Liver (tissue), 3 donors: ENCODE data around the gene DTNA.

Source experiments
- GABPA ChIP-seq, 2 donors: IDR thresholded peaks in 1 of 2; conservative IDR thresholded peaks in 1 of 2; 2 replicates each; pipeline ENCODE4 v1.6.1; 2016; ENCODE audit warnings: antibody characterized with exemption in 2 of 2, mild to moderate bottlenecking in 1 of 2, moderate library complexity in 1 of 2
- JUND ChIP-seq, 2 donors: IDR thresholded peaks; 2 replicates each; pipeline ENCODE4 v1.6.1; 2016; ENCODE audit warnings: antibody characterized with exemption in 2 of 2
- SP1 ChIP-seq: IDR thresholded peaks from 2 replicates; pipeline ENCODE4 v1.6.1; 2018; ENCODE audit warnings: antibody characterized with exemption, mild to moderate bottlenecking
- TAF1 ChIP-seq: conservative IDR thresholded peaks from 2 replicates; pipeline ENCODE4 v1.6.1; 2016; ENCODE audit warnings: antibody characterized with exemption, mild to moderate bottlenecking
- TF ChIP-seq, protein P1 (sequence below): fragments of 150-350 bp; IDR thresholded peaks from 2 replicates; pipeline ENCODE4 v1.5.1; 2017; ENCODE audit warnings: improper control_type of control experiment, low read depth, low read length; ENCODE audit not compliant: missing input control
- TF ChIP-seq, protein P2 (sequence below): IDR thresholded peaks from 2 replicates; pipeline ENCODE4 v1.6.1; 2016; ENCODE audit warnings: antibody characterized with exemption
- donor health status: healthy.
- donor health status: healthy.

DNA sequence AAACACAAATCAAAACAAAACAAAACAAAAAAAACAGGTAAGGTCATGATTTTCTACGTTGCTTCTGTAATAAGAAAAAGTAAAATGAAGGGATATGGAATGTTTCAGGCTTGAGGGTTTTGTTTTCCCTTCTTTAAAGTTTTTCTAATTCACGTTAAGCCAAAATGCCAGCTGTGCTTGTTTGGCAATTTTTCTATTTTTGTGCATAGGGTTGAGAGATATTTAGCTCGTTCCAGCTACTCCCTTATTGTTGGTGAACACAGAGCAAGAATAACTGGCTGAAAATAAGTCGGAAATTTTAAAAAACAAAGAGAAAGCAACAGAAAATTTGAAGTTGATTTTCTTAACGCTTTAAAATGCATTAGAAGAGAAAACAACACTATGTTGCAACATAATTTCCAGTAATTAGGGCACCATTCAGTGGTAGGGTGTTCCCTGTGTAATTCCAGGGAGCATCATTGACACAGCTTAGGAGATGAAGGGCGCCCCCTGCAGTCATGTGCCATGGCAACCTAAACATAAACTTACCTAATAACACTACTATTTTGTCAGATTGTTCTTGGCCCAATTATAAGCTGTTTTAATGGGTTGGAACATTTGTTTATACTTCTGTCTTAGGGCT is 99.5 kb downstream of the DTNA start:
- TF ChIP-seq, protein P1, sequence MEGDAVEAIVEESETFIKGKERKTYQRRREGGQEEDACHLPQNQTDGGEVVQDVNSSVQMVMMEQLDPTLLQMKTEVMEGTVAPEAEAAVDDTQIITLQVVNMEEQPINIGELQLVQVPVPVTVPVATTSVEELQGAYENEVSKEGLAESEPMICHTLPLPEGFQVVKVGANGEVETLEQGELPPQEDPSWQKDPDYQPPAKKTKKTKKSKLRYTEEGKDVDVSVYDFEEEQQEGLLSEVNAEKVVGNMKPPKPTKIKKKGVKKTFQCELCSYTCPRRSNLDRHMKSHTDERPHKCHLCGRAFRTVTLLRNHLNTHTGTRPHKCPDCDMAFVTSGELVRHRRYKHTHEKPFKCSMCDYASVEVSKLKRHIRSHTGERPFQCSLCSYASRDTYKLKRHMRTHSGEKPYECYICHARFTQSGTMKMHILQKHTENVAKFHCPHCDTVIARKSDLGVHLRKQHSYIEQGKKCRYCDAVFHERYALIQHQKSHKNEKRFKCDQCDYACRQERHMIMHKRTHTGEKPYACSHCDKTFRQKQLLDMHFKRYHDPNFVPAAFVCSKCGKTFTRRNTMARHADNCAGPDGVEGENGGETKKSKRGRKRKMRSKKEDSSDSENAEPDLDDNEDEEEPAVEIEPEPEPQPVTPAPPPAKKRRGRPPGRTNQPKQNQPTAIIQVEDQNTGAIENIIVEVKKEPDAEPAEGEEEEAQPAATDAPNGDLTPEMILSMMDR, result no peak
- TF ChIP-seq TAF1 (no peak), JUND (IDR thresholded peaks at IDR 0.05) (no peak), GABPA (IDR thresholded peaks at IDR 0.05 in 1 of 2, conservative IDR thresholded peaks at IDR 0.05 in 1 of 2) (no peak), SP1 (no peak)
- TF ChIP-seq, protein P2, sequence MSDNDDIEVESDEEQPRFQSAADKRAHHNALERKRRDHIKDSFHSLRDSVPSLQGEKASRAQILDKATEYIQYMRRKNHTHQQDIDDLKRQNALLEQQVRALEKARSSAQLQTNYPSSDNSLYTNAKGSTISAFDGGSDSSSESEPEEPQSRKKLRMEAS, result no peak
